Adrenal gland (tissue), 5 donors: ENCODE data around the gene KCNMA1.

Source experiments
- CTCF ChIP-seq, 6 experiments: fragments of 450-650 bp in 4 of 6; fragments of 200-600 bp in 2 of 6; sonication (generic) in 1 of 6; IDR thresholded peaks; 1 replicate in 5 of 6; 2 replicates in 1 of 6; pipeline versions ENCODE4 v1.5.1 to v1.8.0; 2016 to 2021; ENCODE audit warnings: antibody characterized with exemption in 6 of 6, mild to moderate bottlenecking in 2 of 6, moderate library complexity in 1 of 6
- POLR2A ChIP-seq, 2 donors: fragments of 450-650 bp; IDR thresholded peaks; one replicate each; pipeline ENCODE4 v1.6.1; 2017; ENCODE audit warnings: antibody characterized with exemption in 2 of 2, mild to moderate bottlenecking in 2 of 2, moderate library complexity in 1 of 2
- donor health status: DM: no; HTN: no; CAD: no.

DNA sequence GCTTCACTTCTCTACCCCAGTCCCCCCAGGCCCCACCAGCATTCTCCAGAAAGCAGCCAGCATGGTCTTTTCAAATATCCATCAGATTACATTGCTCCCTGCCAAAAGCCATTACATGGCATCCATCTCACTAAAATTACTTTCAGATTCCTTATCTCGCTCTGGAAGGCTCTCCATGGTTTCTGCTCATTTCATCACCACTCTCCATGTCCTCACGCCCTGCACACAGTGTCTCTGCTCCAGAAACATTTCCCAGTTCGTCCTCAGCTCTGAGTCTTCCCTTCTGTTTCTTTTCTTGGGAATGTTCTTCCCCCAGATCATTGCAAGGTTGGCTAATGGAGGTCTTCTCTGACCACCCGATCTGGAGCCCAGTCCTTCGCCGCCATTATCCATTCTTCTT, 499.1 kb downstream of the KCNMA1 start:
- TF ChIP-seq POLR2A (IDR thresholded peaks at IDR 0.05) (no peak), CTCF (IDR thresholded peaks at IDR 0.05) (no peak)
